ENCODE data around the gene STARD7.
"Not testable (repeated sequence)": the region's sequence is repeated elsewhere in the genome, so short reads cannot be mapped to it uniquely, and the experiment has no call there.

Gene STARD7

DNA sequence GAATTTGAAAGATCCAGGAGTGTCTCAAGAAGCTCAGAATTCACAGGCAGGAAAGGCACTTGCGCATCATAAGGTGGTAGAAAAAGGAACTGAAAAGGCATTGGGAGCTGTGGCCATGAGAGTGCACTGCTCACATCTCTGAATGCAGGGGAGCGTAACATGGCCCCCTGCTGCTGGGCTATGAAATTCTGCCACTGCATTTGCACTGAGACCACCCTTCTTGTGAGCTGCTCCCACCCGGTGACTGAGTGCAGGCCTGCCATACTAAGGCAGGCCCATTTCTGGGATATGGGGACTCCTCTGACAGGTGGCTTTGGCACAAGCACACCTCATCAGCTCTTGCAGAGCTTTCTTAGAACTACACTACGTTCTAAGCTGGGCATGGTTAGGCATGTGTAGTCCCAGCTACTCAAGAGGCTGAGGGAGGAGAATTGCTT, 25.3 kb upstream of the STARD7 start:
- DNase-seq: peak; percentile 34

DNA sequence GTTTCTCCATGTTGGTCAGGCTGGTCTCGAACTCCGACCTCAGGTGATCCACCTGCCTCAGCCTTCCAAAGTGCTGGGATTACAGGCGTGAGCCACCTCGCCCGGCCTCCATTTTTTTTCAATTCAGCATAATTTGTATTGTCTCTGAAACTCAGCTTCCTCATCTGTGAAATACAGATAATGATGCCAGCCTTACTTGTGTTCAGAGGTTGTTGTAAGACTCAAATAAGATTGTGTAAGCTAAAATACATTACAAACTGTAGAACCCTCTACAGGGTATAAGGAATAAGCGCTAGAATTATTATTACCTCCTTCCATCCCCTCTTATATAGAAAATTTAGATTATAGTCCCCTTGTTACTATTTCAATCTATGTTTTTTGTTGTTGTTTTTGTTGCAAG, 24.8 kb upstream of the STARD7 start:
- no peak for DNase-seq

DNA sequence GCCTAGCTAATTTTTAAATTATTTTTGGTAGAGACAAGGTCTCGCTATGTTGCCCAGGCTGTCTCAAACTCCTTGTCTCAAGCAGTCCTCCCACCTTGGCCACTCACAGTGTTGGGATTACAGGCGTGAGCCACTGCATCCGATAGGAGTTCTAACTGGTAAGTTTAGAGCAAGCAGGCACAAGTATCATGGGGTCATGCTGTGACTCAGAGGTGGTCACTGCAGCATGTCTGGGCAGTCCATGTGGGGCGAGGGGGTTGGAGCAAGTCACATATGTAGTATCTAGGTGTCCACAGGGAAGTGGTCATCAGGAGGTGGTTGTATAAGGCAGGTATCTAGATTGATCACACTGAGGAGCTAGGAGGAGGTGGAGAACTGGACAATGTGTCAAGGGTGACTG, 22.7 kb upstream of the STARD7 start:
- no peak for DNase-seq

DNA sequence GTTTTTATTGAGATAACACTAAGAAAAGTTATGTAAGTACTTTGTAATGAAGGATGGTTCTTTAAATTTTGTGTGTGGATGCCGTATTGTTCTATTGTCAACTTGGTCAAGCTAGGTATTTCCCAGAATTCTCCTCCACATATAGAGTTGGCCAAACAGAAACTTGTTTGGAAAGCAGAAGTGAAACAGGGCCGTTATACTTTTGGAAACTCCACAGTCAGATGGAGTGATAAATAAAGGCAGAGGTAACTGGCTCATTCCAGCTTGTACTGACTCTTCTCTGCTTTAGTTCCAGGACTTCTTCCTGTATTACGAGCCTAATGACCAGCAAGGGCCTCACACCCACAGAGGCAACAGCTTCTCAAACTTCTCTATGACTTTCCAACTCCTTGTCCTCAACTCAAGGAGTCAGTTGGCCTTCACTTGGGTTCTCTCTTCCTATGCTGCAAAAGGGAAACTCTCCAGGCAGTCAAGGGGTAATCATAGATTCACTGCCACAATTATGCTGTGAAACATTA, 16.4 kb upstream of the STARD7 start:
- peak; percentile 34 for DNase-seq

DNA sequence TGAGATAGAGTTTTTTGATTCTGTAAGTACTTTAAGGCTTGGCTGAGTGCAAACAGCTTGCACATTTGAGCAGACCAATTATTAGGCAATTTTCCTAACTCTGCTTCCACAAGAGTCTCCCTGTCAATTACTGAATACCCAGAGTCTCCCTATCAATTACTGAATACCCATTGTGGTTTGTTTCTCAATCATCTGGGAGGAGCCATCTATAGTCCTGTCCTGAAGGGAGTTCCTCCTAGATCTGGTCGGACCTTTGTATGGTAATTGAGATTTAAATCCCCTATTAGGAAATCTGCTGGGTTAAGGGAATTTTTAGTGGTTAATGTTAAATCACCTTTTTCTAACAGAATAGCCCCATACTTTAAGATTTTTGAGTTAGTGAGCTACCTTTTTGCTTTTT, 12.5 kb upstream of the STARD7 start:
- not testable (repeated sequence) for DNase-seq

DNA sequence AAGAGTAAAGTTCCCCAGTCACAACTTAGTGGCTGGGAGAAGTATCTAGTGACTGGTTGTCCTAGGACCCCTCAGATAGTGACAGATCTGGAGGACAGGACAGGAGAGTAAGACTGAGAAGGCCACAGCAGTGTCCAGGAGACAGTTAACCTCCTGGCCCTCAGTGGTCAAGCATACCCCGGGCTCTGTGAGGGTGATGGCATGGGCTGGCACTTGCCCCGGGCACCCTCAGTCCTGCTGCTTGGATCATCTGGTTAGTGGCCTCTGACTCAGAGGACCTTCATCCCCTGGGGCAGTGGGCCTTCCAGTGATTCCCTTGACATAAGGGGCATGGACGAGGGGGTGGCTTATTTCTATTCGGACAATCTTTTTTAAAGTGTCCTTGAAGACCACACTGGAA, 11.3 kb upstream of the STARD7 start:
- not testable (repeated sequence) for DNase-seq

DNA sequence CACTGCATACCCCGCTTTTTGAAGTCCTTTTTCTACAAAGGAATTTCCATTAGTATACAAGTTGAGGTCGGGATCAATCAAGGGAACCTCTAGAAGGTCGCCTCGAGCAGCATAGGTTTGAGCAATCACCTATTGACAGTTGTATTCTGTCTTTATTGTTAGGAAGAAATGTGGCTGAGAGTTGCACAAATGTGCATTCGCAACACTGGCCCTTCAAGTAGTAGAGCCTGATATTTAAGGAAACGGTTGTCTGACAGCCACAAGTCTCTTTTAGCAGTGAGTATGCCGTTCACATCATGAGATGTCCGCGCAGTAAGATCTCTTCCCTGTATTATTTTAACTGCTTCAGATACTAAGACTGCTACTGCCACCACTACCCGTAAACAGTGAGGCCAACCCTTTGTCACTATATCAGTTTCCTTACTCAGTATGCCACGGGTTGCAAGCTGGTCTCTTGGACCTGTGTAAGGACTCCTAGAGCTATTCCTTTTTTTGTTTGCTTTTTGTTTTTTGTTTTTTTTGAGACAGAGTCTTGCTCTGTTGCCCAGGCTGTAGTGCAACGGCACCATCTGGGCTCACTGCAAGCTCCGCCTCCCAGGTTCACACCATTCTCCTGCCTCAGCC, 10.0 kb upstream of the STARD7 start:
- no peak for DNase-seq

DNA sequence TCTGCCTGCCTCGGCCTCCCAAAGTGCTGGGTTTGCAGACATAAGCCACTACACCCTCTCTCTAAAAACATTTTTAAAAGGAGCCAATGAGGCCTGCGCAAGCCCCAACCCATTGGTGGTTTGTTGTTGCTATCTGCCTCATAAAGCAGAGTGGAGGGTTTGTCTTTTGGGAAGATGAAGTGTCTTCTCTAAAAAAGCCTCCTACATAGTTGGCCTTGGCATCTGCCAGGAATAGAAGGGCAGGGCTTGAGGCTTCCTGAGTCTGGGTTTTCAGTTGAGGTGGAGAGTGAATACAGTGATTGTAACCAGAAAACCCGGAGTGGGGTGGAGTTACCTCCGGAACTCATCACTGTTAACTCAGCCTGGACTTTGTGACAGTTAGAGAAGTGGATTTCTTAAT, 5.9 kb upstream of the STARD7 start:
- no peak for DNase-seq

DNA sequence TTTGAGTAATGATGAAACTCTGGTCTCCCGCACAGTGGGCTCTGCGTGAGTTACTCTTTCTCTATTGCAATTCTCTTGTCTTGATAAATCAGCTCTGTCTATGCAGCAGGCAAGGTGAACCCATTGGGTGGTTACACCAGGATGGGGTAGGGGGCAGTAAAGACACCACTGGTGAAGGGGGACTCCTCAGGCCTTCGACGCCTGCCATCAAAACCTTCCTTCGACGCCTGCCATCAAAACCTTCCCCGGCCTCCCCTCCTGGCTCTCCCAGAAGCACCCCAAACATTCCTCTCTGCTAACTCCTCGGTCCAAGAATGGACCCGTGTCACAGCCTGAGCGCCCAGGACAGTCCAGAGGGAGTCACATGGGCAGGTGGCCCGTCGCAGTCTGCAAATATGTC, 4.8 kb upstream of the STARD7 start:
- no peak for DNase-seq

DNA sequence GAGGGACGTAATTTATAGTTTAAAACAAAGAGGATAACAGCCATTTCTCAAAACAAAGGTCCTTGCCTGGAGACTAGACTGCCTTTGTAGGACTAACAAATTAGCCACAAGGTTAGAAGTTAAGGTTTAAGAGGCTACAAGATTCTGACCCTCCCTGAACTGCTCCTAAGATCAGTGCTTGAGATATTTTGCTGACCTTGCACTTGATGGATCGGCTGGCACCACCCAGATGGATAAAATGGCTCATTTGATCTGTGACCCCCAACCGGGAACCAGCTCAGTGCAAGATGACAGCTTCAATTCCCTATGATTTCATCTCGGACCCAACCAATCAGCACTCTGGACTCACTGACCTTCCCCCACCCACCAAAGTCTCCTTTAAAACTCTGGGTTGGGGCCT, 3.7 kb upstream of the STARD7 start:
- DNase-seq: no peak

DNA sequence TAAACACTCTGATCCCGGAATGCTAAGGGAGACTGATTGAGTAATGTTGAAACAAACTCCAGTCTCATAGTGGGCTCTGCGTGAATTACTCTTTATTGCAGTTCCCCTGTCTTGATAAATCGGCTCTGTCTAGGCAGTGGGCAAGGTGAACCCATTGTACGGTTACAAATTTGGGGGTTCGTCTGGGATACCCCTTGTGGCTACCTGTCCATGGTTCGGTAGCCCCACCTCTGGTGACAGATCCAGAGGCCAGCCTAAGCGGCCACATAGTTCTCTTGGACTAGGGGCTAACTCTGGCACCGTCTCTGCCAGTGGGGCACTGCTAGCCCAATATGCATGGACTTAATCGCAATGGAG, 1.1 kb upstream of the STARD7 start:
- no peak for DNase-seq

DNA sequence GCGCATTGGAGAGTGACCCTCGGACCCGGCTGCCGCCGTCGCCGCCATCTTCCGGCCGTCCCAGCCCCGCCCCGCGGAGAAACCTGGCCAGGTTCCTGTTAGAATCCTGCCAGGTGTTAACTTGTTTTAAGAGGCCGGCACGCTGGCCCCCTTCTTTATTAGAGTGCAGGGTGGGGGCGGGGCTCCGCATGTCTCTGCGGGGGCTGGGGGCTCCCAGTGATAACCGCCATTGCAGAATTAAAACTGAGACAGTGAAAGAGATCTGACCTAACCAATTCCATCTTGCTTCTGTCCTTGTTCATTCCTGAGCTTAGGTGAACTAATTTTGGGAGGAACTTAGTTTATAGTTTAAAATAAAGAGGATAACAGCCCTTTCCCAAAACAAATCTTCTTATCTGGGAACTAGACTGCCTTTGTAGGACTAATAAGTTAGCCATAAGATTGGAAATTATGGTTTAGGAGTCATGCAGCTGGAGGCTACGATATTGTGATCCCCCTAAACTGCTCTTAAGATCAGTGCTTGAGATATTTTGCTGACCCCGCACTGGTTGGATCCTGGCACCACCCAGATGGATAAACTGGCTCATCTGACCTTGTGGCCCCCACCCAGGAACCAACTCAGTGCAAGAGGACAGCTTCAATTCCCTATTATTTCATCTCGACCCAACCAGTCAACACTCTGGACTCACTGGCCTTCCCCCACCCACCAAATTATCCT, 543 bp upstream of the STARD7 start:
- DNase-seq: no peak

DNA sequence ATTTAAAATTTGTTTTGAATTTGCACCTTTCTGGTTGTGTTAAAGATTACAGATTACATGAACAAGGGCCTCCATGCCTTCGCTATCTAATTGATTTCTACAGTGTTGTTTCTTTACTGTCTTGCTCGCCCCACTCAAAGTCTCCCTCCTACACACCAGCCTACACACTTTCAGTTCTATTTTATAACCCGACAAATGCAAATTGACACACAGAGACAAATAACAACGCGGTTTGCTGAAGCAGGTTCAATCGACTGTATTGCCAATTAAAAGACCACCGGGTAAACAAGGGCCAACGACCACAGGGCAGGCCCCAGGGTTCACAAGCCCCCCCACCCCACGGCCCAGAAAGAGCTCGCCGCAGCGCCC, 869 bp downstream of the STARD7 start:
- DNase-seq: no peak

DNA sequence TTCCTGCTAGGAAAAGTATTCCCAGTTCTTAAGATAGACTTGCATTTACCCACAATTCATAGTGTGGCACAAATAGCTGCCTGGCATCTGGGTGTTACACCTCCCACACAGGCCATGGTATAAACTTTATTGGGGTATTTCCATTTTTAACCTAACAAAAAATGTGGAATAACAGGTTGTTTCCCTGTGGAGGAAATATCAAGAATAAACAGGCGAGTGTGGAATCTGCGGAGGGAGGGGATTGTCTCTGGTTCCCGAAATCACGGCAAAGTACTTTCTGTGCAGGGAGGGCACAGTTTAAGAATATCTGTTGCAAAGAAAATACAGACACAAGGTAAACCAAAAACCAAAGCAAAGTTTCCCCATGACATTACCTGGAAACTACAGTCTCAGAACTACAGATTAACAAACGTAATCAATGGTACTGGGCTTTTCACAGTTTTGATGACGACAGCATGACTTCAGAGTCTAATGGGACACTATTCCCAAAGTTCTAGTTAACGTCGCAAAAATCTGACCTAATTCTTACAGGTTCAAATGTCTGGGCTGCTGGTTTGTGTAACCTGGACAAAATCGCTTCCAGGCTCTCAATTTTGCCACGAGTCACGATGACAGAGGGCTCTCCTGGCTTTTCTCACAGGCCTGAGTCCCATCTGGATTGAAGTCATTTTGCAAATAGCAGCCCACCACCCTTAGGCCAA, 1.4 kb downstream of the STARD7 start:
- DNase-seq: no peak

DNA sequence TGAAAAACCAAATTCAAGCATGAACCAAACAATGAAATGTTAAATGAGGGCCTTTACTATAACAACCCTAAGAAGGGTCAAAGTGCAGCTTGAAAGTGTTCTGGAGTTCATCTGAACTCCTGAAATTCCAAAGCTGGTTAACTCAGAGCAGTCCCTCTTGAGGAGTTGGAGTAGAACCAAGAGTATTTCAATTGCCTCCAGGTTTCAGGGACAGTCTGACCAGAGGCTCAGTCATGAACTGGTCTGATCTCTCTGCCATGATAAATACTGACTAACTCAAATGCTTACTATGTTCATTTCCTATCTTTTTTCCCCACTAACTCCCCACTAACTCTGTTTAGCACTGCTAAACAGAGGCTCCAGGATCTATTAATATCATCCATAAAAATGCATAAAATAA, 2.7 kb downstream of the STARD7 start:
- no peak for DNase-seq

DNA sequence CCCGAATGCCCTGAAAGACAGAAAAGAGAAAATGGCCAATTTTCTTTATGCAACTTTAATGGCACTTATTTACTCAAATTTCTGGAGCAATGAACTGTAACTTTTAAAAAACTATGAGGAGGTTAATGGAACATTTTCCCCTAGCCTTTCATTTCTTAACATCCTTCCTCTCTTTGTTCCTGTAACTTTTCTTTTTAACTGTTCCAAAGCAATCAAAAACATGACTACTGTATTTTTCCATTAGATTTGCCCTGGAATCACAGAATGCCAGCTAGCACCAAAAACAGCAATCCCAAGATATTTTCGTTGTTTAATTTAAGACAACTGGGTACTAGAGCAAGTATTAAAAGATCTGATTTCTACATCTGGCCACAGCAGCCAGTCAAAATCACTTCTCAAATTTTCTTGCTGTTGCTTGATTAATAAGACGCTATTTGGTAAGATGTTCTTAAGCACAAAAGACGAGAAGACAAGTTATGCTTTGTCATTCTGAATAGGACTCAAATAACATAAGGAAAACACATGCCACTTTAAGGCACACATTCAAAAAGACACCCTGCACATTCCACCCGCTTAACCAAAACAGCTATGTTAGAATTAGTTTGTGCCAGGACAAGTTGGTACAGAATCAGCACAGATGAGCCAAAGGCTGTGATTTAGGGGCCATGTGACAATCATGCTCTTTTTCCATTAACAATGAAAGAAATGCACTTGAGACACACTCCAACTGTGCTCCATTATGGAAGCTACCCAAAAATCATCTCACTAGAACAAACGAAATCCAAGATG, 3.6 kb downstream of the STARD7 start:
- no peak for DNase-seq

DNA sequence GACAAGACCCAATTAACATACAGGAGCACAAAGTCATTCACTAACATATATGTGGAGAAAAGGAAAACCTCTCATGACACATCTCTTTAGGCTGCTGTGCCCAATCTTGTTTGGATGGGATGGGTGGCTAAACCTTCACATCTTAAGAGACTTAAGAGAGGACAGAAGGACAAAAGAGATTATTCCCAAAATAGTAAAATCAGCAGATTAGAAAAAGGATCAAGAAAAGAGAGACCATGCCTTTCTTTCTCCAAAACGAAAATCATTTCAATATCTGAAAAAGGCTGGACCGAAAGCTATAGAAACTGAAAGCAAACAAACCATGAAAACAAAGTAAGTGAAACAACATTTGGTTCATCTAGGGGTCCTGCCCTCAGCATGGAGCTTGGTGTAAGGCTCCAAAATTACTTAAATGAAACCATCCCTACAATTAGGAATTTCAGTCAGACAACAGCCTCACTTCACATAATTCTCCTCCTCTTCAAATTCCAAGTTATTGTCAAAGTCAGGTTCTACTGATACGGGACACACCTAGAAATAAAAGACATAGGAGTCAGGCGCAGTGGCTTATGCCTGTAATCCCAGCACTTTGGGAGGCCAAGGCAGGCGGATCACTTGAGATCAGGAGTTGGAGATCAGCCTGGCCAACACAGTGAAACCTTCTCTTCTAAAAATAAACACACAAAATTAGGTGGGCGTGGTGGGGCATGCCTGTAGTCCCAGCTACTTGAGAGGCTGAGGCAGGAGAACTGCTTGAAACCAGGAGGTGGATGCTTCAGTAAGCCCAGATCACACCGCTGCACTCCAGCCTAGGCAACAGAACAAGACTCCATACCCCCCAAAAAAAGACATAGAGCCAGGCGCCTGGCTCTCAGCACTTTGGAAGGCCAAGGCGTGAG, 5.2 kb downstream of the STARD7 start:
- DNase-seq: no peak

DNA sequence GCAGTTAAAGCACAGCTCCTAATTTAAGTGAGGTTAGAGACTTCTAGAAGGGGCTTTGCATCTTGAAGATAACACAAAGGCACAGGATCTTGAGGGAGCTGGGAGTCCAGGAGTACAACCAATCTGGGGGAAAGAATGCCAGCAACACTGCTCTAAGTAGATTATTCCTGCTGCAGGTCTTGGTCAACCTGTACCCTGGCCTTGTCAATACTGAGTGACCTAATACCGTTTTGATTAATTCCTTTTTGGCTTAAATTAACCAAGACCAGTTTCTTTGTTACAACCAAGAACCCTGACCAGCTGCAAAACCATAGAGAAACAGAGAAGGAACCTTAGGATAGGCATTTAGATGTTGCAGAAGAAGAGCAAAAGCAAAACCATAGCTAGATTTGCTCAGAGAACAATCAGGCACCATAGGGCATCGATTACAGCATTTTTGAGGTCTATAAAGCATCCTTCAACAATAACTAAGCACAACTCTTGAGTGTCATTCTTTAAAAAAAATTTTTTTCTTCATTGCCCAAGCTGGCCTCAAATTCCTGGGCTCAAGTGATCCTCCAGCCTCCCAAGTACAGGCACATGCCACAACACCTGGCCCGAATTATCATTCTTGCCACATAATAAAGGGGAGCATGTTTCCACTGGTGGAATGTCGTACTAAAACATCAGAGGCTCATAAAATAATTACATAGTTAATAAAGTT, 6.3 kb downstream of the STARD7 start:
- no peak for DNase-seq

DNA sequence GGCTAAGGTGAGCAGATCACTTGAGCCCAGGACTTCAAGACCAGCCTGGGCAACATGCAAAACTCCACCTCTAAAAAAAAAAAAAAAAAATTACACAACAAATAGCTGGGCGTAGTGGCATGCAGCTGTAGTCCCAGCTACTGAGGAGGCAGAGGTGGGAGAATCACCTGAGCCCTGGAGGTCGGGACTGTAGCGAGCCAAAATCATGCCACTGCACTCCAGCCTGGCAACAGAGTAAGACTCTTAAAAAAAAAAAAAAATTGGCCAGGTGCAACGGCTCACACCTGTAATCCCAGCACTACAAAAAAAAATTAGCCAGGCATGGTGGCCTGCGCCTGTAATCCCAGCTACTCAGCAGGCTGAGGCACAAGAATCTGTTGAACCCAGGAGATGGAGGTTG, 7.3 kb downstream of the STARD7 start:
- no peak for DNase-seq

DNA sequence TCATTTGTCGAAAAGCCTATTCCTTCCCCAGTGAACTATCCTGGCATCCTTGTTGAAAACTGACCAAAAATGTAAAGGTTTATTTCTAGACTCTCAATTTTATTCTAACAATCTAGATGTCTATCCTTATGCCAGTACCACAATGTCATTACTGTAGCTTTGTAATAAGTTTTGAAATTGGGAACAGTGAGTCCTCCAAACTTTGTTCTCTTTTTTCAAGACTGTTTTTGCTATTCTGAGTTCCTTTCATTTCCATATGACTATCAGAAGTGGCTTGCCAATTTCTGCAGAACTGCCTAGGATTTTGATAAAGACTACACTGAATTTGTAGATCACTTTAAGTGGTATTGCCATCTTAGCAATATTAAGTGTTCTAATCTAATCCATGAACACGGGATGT, 9.7 kb downstream of the STARD7 start:
- no peak for DNase-seq

DNA sequence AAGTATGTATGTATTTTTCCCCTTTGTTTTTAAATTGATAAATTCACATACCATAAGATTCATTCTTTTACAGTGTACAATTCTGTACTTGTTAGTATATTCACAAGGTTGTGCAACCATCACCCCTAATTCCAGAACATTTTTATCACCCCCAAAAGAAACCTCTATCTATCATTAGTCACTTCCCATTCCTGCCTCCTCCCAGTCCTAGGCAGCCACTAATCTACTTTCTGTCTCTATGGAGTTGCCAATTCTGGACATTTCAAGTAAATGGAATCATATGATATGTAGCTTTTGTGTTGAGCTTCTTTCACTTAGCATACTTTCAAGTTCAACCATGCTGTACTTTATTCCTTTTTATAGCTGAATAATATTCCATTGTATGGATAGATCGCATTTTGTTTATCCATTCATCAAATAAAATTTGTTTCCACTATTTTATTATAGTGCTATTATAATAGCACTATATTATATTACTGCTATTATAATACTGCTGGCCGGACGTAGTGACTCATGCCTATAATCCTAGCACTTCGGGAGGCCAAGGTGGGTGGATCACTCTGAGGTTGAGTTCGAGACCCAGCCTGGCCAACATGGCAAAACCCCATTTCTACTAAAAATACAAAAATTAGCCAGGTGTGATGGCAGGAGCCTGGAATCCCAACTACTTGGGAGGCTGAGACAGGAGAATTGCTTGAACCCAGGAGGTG, 10.9 kb downstream of the STARD7 start:
- no peak for DNase-seq
